Measurements from ENCODE around the gene THSD4.

THSD4 gene

DNA sequence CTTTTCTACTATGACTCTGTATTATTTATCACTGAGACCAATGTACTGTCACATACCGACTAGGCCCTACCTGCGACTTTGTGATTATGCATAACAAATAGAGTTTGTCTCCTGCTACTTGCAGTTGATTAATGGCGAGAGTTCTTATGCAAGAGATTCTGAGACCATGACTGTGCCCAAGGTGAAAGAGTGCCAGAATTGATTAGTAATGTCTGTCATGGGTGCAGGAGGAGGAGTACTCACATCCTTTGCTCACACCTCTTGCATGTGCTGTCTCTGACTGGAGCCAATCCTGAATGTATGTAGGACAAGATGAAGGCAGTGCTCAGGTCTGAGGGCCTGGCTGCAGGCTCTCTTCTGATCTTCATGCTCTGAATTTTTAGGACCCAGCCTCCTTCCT, 260.7 kb downstream of the THSD4 start:
- TF ChIP-seq, protein P1, sequence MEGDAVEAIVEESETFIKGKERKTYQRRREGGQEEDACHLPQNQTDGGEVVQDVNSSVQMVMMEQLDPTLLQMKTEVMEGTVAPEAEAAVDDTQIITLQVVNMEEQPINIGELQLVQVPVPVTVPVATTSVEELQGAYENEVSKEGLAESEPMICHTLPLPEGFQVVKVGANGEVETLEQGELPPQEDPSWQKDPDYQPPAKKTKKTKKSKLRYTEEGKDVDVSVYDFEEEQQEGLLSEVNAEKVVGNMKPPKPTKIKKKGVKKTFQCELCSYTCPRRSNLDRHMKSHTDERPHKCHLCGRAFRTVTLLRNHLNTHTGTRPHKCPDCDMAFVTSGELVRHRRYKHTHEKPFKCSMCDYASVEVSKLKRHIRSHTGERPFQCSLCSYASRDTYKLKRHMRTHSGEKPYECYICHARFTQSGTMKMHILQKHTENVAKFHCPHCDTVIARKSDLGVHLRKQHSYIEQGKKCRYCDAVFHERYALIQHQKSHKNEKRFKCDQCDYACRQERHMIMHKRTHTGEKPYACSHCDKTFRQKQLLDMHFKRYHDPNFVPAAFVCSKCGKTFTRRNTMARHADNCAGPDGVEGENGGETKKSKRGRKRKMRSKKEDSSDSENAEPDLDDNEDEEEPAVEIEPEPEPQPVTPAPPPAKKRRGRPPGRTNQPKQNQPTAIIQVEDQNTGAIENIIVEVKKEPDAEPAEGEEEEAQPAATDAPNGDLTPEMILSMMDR (conservative IDR thresholded peaks at IDR 0.05) = no peak
- TF ChIP-seq ZFX (IDR thresholded peaks at IDR 0.05) = no peak
- H3K27ac ChIP-seq = no peak overlapping the region

DNA sequence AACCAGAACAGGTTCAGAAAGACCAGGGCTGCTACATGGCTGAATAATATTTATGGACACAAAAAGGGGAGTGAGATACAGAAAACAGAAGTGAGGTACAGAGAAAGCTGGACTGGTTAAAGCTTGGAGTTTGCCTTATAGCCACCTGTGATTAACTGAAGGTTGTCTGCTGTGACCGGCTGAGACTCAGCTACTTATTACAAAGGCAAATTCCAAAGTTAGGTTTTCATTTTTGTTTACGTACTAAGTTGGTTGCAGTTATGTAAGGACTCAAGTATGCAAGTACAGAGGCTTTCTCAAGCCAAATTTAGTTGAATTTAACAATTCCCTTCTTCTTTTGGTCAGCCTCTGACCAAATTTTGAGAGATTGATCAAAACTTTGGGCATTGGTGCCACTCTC, 264.6 kb downstream of the THSD4 start:
- no peak overlapping the region for H3K27ac ChIP-seq

DNA sequence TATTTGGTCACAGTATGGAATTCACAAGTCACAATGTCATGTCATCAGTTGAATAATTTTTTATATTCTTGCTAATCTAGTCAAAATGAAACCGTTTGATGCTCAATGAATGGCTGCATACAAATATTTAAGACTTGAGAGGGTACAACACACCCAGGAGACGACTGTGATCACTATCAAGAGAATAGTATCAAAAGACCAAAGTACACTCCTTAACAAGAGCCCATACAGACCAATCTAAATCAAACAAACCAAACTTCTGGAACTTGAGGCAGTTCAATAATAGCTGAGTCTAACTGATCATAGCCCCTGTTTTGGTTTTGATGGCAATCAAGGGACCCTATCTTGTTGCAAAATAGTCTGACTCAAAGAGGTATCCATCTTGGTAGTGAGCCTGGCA, 265.1 kb downstream of the THSD4 start:
- no peak overlapping the region for H3K27ac ChIP-seq
- TF ChIP-seq, protein P1 (conservative IDR thresholded peaks at IDR 0.05) = no peak
- TF ChIP-seq ZFX (IDR thresholded peaks at IDR 0.05) = no peak

More for the DNA sequence above, 264.6 kb downstream of the THSD4 start:
- TF ChIP-seq, protein P1 (conservative IDR thresholded peaks at IDR 0.05) = no peak
- TF ChIP-seq ZFX (IDR thresholded peaks at IDR 0.05) = no peak

DNA sequence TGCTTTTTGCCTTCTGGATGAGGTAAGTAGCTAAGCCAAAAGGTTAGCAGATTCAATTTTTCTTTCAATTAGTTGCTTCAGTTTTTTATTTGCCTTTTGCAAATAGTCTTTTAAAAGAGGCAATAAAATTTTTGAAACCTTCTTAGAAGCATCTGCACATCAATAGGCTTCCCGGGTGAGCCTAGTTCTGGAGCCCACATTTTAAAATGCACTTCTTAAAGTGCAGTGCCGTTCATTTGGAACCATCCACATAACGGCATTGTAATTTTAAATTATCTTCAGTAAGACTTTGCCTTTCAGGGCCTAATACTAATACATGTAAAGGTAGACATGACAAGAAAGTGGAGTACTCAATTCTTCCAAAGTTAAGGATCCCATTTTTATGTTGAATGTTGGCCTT, 269.2 kb downstream of the THSD4 start:
- no peak overlapping the region for H3K27ac ChIP-seq
- TF ChIP-seq, protein P1 (conservative IDR thresholded peaks at IDR 0.05) = no peak
- no peak for TF ChIP-seq ZFX (IDR thresholded peaks at IDR 0.05)

DNA sequence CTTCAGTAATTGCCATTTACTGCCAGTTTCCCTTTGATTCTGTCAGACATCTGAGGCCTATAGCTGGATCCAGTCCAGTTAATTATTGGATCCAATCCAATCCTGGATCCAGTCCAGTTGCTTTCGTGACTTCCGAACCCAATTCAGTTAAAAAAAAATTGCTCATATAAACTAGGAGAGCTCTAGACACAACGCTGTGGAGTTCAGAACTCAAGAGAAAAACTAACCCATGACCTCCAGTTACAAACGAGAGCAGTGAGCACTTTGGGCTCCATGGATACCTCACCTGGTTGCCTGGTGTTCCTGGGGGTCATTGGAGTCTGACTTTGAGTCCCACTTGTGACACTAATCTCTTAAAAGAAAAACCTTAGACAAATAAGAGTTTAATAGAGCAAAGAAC, 269.8 kb downstream of the THSD4 start:
- no peak for TF ChIP-seq ZFX (IDR thresholded peaks at IDR 0.05)
- TF ChIP-seq, protein P1 (conservative IDR thresholded peaks at IDR 0.05) = no peak
- H3K27ac ChIP-seq = no peak overlapping the region

DNA sequence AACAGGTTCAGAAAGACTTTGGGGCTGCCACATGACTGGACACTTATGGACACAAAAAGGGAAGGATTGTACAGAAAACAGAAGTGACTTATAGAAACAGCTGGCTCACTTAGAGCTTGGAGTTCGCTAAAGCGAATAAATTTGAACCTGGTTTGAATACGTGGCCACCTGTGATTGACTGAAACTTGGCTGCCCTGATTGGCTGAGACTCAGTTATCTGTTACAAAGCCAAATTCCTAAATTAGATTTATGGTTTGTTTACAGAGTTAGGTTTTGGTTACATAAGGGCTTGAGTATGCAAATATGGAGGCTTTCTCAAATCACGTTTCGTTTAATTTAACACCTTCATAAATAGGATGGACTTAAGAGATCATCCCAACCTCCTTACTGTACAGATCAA, 270.2 kb downstream of the THSD4 start:
- H3K27ac ChIP-seq = no peak overlapping the region
- no peak for TF ChIP-seq ZFX (IDR thresholded peaks at IDR 0.05)
- TF ChIP-seq, protein P1 (conservative IDR thresholded peaks at IDR 0.05) = no peak

DNA sequence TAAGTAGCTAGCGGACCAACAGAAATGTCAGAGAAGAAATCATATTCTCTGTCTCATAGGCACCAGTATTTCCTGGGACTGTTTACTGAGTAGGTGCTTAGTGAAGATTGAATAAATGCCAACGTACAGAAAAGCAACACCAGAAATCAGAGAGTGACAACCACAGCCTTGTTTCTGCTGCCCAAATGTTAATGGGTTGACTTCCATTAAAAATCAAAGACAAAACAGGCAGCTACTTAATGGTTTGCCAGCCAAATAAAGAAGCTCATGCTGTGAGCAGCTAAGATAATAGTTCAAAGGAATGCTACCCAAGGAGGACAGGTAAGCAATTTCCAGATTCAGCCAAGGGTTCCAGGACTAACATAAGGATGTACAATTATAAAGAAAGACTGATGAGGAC, 270.7 kb downstream of the THSD4 start:
- TF ChIP-seq, protein P1 (conservative IDR thresholded peaks at IDR 0.05) = no peak
- no peak for TF ChIP-seq ZFX (IDR thresholded peaks at IDR 0.05)
- H3K27ac ChIP-seq = no peak overlapping the region

All from C4-2B (cell line).